HG03342 (cell line): ENCODE data around the gene TBC1D24.
A peak's percentile ranks its signal among the peaks of the same experiment; 100 is the strongest.
"Not testable (repeated sequence)": the region's sequence is repeated elsewhere in the genome, so short reads cannot be mapped to it uniquely, and the experiment has no call there.

ENCODE experiments used
- ATAC-seq: cut with Tn5 transposase; IDR thresholded peaks from one replicate; pipeline ENCODE4 v1.9.1; 2021; ENCODE audit warnings: mild to moderate bottlenecking, moderate library complexity; ENCODE audit not compliant: unreplicated experiment

TBC1D24 gene

DNA sequence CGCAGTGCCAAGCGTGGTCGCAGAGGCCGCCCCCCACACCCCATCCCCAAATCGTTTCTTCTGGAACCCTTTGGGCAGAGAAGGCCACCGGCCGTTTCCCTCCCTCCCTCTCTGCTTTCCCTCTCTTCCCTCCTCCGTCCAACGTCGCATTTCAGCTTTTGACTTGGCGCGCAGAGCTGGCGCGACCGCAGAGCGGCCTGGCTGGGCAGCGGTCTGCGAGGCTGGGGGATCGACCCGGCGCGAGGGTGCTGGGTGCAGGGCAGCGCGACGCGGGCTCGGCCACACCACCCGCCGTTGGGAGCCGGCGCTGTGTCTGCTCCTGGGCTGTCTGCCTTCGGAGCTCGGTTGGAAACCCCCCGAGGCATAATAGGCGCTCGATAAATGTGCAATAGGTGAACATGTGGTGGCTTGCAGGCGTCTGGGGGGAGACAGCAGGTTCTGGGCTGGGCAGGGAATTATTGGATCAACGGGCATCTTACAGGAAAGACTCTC is 6.6 kb upstream of the TBC1D24 start:
- no peak for ATAC-seq

DNA sequence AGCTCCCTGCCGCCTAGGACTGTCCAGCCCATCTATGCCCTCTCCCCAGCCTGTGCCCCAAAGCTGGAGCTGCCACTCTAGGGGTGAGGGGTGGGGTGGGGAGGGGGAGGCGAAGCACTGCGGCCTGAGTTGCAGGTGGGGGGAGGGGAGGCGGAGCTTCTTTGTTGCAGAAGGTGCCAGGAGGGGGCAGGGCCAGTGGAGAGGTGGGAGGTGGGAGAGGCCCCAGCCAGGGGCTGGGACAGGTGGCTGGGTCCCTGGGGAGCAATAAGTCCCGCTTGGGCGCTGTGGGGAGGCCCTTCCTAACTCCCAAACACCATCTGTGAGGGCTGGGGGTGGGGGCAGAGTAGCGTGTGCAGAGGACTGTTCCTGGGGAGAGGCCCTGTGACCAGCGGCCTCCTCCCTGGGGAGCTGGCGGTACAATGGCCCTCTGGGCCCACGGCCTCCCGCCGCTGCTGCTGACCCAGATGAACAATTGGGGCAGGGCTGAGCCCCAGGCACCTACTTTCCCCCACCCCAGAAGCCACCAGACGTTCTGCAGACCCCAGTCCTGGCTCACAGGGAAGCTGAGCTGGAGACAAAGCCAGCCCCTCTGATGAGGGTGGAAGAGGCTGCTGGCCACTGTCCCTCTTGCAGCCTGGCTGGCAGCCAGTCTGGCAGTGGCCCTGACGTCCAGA is 6.1 kb upstream of the TBC1D24 start:
- ATAC-seq, result no peak

DNA sequence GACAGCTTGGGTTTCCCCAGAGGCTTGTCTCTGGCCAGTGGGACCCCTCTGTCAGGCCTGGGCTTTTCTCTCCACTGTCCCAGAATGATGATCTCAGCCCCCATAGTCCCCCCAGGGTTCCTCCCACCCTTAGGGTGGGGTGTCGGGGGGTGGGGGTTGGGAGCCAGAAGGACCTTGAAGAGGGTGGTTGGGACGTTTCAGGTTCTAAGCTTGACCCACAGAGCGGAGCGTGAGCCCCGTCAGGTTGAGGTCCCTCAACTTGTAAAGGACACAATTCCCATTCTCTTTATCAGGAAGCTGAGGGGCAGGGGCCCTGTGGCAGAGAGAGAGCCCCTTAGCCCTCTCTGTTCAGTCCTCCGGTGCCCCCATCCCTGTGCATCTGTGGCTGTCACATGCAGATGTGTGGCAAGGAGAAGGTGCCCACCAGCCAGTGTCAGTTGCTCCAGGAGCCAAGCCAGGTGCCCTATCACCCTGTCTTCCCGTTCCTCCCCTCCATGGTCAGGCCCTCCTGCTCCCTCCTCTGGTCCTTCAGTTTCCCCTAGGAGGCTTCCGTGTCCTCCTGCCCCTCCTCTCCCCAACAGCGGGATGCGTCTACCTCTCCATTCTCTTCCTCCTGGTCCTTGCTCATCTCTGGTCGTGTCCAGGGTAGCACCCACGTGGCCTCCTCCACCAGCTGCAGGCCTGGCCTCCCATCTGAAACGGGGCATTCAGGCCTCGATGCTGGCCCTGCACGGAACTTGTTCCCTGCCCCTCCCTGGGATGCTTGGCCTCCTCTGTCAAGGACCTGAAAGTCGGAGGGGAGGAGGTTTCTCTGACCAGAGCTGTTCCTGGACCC is 5.3 kb upstream of the TBC1D24 start:
- ATAC-seq, result no peak

DNA sequence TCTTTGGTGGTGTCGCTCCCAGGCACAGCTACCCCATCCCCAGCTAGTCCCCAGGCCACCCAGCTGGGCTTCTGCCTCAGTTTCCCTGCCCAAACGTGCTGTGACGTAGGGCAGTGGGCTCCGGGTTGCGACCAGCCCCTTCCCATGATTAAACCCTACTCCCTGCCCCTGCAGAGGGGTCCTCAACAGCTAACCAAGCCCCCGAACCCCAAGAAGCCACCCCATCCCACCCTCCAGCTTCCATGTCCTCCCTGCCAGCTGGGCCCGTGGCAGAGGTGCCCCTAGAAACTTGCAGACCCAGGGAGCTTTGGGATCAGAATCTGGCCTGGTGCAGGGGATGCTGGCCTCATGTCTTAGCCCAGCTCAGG is 4.7 kb upstream of the TBC1D24 start:
- no peak for ATAC-seq

DNA sequence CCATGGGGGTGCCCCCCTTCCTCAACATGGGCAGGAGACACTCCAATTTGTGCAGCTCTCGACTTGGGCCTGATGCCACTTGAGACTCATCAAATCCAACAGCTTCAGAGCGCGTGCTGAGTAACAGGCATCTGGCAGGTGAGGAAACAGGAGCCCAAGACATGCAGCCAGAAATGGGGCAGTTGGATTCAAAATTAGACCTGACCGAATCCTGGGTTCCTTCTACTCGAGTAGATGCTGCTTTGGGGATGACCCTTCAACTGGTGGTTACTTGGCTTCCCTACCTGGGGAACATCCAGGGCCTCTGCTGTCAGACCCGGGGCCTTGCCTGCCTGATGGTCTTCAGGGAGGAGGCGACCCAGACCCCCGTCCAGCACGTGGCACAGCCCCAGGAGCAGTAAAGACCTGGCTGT is 4.3 kb upstream of the TBC1D24 start:
- no peak for ATAC-seq

DNA sequence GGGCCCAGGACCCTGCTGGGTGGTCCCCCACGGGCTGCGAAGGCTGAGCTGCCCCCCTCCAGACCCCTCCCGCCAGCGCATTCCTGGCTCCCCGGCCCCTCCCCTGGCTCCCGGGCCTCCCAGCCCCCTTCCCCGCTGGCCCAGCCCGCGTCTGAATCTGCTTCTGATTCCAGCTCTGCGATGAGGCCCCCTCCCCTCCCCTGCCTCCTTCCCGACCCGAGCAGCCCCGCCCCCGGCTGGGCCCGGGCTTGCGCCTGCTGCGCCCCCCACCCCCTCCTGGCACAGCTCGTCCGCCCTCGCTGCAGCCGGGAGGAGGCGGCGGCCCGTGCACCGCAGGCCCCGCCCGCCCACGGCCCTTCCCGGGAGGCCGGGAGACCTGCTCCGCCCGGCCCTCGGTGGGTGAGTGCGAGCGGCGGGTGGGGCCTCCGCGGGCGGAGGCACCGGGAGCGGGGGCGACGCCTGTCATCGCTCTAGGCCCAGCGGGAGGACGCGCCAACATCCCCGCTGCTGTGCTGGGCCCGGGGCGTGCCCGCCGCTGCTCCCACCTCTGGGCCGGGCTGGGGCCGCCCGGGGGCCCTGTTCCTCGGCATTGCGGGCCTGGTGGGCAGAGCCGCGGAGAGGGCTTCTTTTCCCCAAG is 3.8 kb upstream of the TBC1D24 start, which contains the start of gene NTN3:
Gene NTN3 (plus strand): TSS at position 282 of the 637 bp plus-strand sequence. CDS start 405 bp downstream, outside the sequence.
- ATAC-seq, result no peak

DNA sequence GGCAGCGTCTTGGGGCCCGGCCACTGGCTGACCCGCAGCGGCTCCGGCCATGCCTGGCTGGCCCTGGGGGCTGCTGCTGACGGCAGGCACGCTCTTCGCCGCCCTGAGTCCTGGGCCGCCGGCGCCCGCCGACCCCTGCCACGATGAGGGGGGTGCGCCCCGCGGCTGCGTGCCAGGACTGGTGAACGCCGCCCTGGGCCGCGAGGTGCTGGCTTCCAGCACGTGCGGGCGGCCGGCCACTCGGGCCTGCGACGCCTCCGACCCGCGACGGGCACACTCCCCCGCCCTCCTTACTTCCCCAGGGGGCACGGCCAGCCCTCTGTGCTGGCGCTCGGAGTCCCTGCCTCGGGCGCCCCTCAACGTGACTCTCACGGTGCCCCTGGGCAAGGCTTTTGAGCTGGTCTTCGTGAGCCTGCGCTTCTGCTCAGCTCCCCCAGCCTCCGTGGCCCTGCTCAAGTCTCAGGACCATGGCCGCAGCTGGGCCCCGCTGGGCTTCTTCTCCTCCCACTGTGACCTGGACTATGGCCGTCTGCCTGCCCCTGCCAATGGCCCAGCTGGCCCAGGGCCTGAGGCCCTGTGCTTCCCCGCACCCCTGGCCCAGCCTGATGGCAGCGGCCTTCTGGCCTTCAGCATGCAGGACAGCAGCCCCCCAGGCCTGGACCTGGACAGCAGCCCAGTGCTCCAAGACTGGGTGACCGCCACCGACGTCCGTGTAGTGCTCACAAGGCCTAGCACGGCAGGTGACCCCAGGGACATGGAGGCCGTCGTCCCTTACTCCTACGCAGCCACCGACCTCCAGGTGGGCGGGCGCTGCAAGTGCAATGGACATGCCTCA is 3.1 kb upstream of the TBC1D24 start:
- ATAC-seq, result no peak

DNA sequence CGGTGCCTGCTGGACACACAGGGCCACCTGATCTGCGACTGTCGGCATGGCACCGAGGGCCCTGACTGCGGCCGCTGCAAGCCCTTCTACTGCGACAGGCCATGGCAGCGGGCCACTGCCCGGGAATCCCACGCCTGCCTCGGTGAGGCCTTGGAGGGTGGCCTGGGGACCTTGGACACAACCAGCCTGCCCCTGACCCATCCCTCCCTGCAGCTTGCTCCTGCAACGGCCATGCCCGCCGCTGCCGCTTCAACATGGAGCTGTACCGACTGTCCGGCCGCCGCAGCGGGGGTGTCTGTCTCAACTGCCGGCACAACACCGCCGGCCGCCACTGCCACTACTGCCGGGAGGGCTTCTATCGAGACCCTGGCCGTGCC is 2.5 kb upstream of the TBC1D24 start:
- no peak for ATAC-seq

DNA sequence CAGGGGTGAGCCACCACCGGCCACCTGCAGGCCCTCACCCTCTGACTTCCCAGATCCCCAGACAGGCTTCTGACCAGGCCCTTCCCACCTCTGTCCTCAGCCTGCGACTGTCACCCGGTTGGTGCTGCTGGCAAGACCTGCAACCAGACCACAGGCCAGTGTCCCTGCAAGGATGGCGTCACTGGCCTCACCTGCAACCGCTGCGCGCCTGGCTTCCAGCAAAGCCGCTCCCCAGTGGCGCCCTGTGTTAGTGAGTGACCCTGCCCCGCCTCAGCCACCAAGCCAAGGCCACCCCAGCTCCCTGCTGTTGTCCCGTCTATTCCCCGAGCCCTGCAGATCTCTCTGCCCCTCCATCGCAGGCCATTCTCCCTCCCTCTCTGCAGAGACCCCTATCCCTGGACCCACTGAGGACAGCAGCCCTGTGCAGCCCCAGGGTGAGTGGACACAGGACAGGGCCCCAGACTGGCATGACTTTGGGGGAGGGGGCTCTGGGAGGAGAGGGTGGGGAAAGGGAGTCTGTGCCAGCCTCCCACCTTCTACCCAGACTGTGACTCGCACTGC is 2.0 kb upstream of the TBC1D24 start:
- no peak for ATAC-seq

DNA sequence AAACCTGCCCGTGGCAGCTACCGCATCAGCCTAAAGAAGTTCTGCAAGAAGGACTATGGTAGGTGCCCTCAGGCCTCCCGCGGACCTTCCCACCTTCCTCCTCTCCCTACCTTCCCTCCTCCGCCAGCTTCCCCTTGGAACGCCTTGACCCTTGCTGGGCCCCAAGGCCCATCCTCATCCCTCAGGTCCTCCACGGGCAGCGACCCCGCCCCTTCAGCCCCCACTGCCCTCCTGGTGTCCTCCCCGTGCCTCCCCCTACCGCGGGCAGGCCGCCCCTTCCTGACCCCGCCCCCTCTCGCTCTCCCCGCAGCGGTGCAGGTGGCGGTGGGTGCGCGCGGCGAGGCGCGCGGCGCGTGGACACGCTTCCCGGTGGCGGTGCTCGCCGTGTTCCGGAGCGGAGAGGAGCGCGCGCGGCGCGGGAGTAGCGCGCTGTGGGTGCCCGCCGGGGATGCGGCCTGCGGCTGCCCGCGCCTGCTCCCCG is 1.4 kb upstream of the TBC1D24 start:
- no peak for ATAC-seq

DNA sequence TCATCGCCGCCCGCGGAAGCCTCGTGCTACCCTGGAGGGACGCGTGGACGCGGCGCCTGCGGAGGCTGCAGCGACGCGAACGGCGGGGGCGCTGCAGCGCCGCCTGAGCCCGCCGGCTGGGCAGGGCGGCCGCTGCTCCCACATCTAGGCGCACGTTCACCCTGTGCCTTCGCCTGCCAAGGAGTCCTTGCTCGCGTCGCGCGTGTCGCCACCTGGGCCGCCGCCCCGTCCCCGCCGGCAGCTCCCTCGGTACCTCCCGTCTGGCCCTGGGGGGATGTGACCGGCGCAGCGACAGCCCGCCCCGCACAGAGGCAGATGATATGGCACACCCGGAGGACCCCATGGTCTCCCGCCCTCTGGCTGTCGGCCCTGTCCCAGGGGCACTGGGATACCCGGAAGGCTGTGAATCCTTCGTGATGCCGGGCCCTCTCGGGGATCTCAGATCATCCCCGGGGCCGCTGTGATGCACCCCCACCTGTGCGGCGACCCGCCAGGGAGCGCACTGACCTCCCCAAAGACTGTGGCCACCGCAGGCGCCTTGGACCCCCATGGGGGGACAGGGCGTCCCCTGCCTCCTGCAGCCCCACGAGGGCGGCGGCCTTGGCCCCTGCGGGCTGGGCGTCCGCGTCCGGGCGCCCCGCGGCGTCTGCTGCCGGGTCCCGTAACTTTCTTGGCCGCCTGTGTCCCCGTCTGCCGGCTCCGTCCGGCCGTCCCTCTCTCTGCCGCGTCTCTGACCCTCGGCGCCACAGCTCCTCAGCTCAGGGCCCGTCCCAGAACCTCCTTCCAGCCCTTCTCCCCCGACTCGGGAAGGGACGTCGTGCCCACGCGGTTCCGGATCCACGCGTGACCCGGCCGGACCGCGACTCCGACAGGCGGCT is 689 bp upstream of the TBC1D24 start:
- ATAC-seq, result no peak

DNA sequence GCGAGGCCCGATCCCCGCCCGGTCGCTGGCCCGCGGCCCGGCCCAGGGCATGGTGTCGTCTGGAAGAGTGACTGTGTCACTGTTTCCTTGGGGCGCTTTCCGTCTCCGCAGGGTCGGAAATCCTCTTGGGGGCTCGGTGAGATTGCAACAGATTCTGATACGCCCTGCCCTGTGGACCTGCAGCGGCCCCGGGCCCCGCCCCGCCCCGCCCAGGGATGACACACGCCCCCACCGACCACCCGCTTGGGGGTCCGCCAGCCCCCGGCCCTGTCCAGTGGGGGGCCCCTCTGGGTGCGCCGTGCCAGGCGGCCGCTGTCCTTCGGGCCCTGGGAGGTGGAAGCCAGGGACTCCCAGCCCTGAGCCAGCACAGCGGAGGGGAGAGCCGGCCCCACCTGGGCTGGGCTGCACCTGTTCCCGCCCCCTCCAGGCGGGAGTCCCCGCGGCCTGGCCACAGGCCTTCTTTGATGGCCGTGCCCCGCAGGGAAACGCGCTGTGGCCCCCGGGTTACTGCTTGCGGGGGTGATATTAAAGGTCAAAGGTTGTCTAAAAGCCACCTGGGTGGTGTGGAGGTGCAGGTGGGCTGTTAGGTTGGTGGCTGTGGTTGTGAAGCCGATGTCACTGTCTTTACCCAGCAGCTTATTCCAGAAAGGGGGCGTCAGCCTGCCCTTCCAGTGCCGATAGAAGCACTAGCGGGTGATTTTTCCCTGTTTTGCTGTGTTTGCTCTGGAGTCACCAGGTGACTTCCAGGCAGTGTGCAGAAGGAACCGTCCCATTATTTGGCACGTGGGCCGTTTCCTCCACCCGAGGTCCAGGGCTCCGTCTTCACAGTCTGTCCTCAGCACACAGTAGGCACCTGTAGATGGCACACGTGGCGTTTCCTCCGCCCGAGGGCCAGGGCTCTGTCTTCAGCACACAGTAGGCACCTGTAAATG is 752 bp downstream of the TBC1D24 start:
- ATAC-seq, result peak; percentile 11

DNA sequence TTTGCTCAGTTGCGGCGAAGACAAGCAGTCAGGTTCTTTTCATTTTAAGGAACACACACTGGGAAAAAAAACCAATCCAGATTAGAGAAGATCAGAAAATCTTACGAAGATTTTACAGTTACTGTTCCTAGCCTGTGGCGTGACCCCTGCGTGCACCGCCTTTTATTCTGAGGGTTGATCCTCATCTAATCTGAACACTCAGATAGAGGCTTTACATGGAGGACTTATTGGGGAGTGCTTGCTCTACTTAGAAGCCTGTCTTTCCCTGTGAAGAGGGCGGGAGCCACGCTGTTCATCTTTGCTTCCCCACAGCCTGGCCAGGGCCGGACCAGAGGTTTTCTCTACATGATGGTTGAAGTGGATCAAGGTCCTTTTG is 1.4 kb downstream of the TBC1D24 start:
- no peak for ATAC-seq

DNA sequence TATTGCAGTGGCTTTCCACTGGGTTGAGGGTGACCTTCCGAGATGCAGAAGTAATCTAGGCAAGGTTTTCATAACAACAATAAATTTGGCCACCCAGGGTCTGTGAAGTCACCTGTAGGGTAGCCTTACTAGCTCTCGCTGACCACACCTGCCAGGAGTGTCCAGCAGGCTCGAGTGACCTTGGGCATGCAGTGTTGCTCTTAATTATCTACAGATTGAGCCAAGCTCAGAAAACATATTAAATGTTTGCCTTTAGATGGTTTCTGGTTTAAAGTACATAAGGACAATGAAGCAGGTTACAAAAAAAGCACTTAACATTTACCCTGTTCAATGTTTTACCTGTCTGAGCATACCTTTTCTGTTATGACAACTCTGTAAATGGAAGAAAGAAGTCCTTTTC is 1.8 kb downstream of the TBC1D24 start:
- ATAC-seq, result no peak

DNA sequence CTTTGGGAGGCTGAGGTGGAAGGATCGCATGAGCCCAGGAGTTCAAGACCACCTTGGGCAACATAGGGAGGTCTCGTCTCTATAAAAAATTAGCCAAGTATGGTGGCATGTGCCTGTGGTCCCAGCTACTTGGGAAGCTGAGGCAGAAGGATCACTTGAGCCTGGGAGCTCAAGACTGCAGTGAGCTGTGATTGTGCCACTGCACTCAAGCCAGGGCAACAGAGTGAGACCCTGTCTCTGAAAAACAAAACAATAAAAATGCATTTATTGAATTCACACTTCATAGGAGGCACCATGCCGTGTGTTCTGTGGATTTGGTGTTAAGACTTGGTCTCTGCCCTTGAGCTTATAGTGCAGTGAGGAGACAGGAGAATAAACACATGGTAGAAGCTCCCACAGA is 2.4 kb downstream of the TBC1D24 start:
- no peak for ATAC-seq

DNA sequence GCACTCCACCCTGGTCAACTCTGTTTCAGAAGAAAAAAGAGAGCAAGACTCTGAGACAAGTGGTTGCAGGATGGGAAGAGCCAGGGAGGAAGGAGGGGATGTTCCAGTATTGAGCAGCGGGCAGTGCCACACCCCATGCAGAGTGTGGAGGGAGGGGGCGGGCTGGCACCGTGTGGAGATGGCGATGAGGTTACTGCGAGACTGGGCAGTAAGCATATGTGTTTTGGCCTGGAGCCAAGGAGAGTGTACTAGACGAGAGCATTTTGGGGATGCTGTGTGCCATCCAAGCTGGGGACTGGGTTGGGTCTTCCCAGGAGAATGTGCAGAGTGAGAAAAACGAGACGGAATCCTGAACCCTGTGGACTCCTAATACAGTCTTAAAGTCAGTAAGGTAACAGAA is 3.4 kb downstream of the TBC1D24 start:
- no peak for ATAC-seq

DNA sequence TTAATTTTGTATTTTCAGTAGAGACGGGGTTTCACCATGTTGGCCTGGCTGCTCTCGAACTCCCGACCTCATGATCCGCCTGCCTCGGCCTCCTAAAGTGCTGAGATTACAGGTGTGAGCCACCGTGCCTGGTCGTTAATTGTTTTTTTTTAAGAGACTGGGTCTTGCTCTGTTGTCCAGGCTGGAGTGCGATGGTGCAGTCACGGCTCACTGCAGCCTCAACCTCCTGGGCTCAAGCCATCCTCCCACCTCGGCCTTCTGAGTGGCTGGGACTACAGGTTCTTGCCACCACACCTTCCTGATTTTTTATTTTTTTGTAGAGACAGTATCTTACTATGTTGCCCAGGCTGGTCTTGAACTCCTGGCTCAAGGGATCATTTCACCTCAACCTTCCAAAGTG is 5.1 kb downstream of the TBC1D24 start:
- ATAC-seq, result not testable (repeated sequence)

DNA sequence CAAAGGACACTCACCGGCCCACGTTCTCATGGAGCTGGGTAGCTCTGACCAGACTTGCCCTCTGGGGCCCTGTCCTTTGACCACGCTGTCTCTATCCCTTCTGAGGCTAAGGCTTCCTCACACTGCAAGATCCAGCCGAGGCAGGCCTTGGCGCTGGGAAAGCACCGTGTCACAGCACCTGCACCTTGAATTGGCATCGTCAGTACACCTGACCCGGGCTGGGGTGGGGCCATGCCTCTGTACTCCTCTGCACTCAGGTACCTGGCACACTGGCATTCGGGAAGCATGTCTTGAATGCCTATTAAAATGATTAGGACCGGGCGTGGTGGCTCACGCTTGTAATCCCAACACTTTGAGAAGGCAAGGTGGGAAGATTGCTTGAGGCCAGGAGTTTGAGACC is 6.0 kb downstream of the TBC1D24 start:
- ATAC-seq, result no peak
